GM23338 (cell line): ENCODE results near the gene TM4SF5. TPM values are rescaled to one million over a fixed set of nuclear protein-coding genes. Genes with fewer than 3 reads are reported as not detected.

ENCODE experiments used
- ATAC-seq: fragments of 200-7000 bp; cut with Tn5 transposase; 3 replicates; pipeline ENCODE4 v1.9.1; 2020
- DNase-seq: peaks from one replicate; pipeline ENCODE4 v3.0.0-alpha.2; 2015; ENCODE audit warnings: low spot score
- H2AFZ ChIP-seq: fragments of 200-600 bp; sonication (generic); 2 replicates; pipeline ENCODE4 v1.8.0; 2016; ENCODE audit warnings: antibody characterized with exemption, mild to moderate bottlenecking, moderate library complexity
- H3F3A ChIP-seq: fragments of 200-600 bp; sonication (generic); replicated peaks from 2 replicates; pipeline ENCODE4 v1.8.0; 2017; ENCODE audit warnings: antibody characterized with exemption, mixed run types, low read depth
- H3K27ac ChIP-seq: fragments of 200-600 bp; sonication (generic); 2 replicates; pipeline ENCODE4 v1.6.1; 2016; ENCODE audit warnings: low read depth
- H3K27me3 ChIP-seq: fragments of 200-600 bp; sonication (generic); 2 replicates; pipeline ENCODE4 v1.8.0; 2016; ENCODE audit warnings: mild to moderate bottlenecking, mixed run types, moderate library complexity; ENCODE audit not compliant: insufficient read depth
- H3K36me3 ChIP-seq: fragments of 200-600 bp; sonication (generic); 2 replicates; pipeline ENCODE4 v1.8.0; 2016; ENCODE audit warnings: mild to moderate bottlenecking; ENCODE audit not compliant: insufficient read depth
- H3K4me1 ChIP-seq: fragments of 200-600 bp; sonication (generic); 2 replicates; pipeline ENCODE4 v1.8.0; 2016; ENCODE audit warnings: mild to moderate bottlenecking, moderate library complexity; ENCODE audit not compliant: insufficient read depth
- H3K4me2 ChIP-seq: fragments of 200-600 bp; sonication (generic); 2 replicates; pipeline ENCODE4 v1.7.1; 2017; ENCODE audit warnings: mixed run types
- H3K4me3 ChIP-seq: fragments of 200-600 bp; sonication (generic); 2 replicates; pipeline ENCODE4 v1.6.1; 2016; ENCODE audit warnings: mixed run types
- H3K79me2 ChIP-seq: fragments of 200-600 bp; sonication (generic); replicated peaks from 2 replicates; pipeline ENCODE4 v1.8.0; 2017; ENCODE audit warnings: mild to moderate bottlenecking; ENCODE audit not compliant: insufficient read depth
- H3K9me2 ChIP-seq: fragments of 200-600 bp; sonication (generic); 2 replicates; pipeline ENCODE4 v1.8.0; 2017; ENCODE audit not compliant: insufficient read depth
- H4K20me1 ChIP-seq: fragments of 200-600 bp; sonication (generic); replicated peaks from 2 replicates; pipeline ENCODE4 v1.8.0; 2017; ENCODE audit warnings: mild to moderate bottlenecking; ENCODE audit not compliant: insufficient read depth
- H3K27ac Mint-ChIP-seq: 2 replicates; pipeline ENCODE4 v1.8.0; 2020; ENCODE audit warnings: inconsistent platforms, mild to moderate bottlenecking, moderate library complexity, mixed read lengths
- H3K27me3 Mint-ChIP-seq: 3 replicates; pipeline ENCODE4 v1.8.0; 2022; ENCODE audit warnings: low read depth, mild to moderate bottlenecking, moderate library complexity, mixed read lengths, inconsistent platforms; ENCODE audit not compliant: insufficient read depth, poor library complexity
- H3K36me3 Mint-ChIP-seq: 3 replicates; pipeline ENCODE4 v1.8.0; 2021; ENCODE audit warnings: low read depth, mild to moderate bottlenecking, inconsistent platforms, moderate library complexity, mixed read lengths
- H3K4me1 Mint-ChIP-seq: 3 replicates; pipeline ENCODE4 v1.8.0; 2020; ENCODE audit warnings: mild to moderate bottlenecking, inconsistent platforms, mixed read lengths
- H3K4me3 Mint-ChIP-seq: 3 replicates; pipeline ENCODE4 v1.8.0; 2021; ENCODE audit warnings: moderate library complexity, mild to moderate bottlenecking, inconsistent platforms, mixed read lengths
- H3K9me3 Mint-ChIP-seq: 3 replicates; pipeline ENCODE4 v1.8.0; 2020; ENCODE audit warnings: moderate library complexity, mild to moderate bottlenecking, inconsistent platforms, mixed read lengths
- CREB1 ChIP-seq: fragments of 250-450 bp; sonication (Bioruptor Pico); IDR thresholded peaks from 2 replicates; pipeline ENCODE4 v1.5.0; 2020; ENCODE audit warnings: low read depth, mild to moderate bottlenecking, moderate library complexity
- NANOG ChIP-seq: IDR thresholded peaks from 2 replicates; pipeline ENCODE4 v1.6.1; 2016; ENCODE audit warnings: antibody characterized with exemption, borderline replicate concordance
- ZNF114 ChIP-seq: fragments of 250-450 bp; sonication (Bioruptor Pico); IDR thresholded peaks from 2 replicates; pipeline ENCODE4 v1.5.0; 2020; ENCODE audit warnings: mild to moderate bottlenecking, moderate library complexity
- ZNF462 ChIP-seq: fragments of 250-450 bp; sonication (Bioruptor Pico); IDR thresholded peaks from 2 replicates; pipeline ENCODE4 v1.5.0; 2020; ENCODE audit warnings: mild to moderate bottlenecking, moderate library complexity
- polyA plus RNA-seq: library from polyadenylated mRNA; unstranded; fragments of >200 nt; fragmentation: Nextera tagmentation; extraction: Ambion mirVana; gene quantifications from 2 replicates; pipeline ENCODE4 v1.2.1, GENCODE V29; 2016
- total RNA-seq: library from RNA; depleted of rRNA; stranded (reverse); fragments of >200 nt; shearing (Covaris generic); gene quantifications from 2 replicates; pipeline ENCODE4 v1.2.3, GENCODE V29; 2014
- TF ChIP-seq, protein P1 (sequence below), 2 experiments: fragments of 200-600 bp in 1 of 2; sonication (generic) in 1 of 2; conservative IDR thresholded peaks; 2 replicates each; pipeline versions ENCODE4 v1.5.1 to v1.6.1; 2016 to 2017; ENCODE audit warnings: antibody characterized with exemption in 2 of 2, low read depth in 2 of 2, mild to moderate bottlenecking in 2 of 2, moderate library complexity in 1 of 2

The TM4SF5 gene
- total and polyA plus RNA-seq, 2 experiments from 2014 or later, result not detected

DNA sequence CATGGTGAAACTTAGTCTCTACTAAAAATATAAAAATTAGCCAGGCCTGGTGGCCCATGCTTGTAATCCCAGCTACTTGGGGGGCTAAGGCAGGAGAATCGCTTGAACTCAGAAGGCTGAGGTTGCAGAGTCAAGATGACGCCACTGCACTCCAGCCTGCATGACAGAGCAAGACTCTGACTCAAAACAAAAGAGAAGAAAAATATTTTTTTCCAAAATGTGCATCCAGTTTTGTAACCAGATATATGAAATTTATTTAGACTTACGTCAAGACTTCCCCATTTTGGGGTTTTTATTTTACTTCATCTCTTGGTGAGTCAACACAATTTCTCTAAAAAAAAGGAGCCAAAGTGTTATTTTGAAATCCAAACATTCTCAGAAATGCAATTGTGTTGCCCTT, 5.5 kb upstream of the TM4SF5 start:
- Histone ChIP-seq H3K4me2 (no peak overlapping the region), H4K20me1 (no peaks in the 10 kb centered on the region), H3K27ac (no peak overlapping the region), H3K4me3 (no peak overlapping the region), H3K79me2 (no peaks in the 10 kb centered on the region), H3K9me2 (no peaks in the 10 kb centered on the region), H3K27me3 (no peaks in the 10 kb centered on the region), H3K4me1 (no peaks in the 10 kb centered on the region), H3K36me3 (no peaks in the 10 kb centered on the region), H3F3A (0 out of 2 replicates have a peak, but pooled peaks cover 2% of the 10 kb centered on the region), H2AFZ (no peak overlapping the region)
- Mint-ChIP-seq H3K36me3 (no peaks in the 10 kb centered on the region), H3K9me3 (no peaks in the 10 kb centered on the region), H3K27ac (no peak overlapping the region), H3K4me3 (no peak overlapping the region), H3K4me1 (no peaks in the 10 kb centered on the region), H3K27me3 (peaks cover 3% of the 10 kb centered on the region)
- DNase-seq (no peak), ATAC-seq (no peak)
- TF ChIP-seq ZNF462 (CRISPR knock-in tag) (no peak), ZNF114 (no peak), NANOG (no peak), CREB1 (CRISPR knock-in tag) (no peak)
- TF ChIP-seq, protein P1, sequence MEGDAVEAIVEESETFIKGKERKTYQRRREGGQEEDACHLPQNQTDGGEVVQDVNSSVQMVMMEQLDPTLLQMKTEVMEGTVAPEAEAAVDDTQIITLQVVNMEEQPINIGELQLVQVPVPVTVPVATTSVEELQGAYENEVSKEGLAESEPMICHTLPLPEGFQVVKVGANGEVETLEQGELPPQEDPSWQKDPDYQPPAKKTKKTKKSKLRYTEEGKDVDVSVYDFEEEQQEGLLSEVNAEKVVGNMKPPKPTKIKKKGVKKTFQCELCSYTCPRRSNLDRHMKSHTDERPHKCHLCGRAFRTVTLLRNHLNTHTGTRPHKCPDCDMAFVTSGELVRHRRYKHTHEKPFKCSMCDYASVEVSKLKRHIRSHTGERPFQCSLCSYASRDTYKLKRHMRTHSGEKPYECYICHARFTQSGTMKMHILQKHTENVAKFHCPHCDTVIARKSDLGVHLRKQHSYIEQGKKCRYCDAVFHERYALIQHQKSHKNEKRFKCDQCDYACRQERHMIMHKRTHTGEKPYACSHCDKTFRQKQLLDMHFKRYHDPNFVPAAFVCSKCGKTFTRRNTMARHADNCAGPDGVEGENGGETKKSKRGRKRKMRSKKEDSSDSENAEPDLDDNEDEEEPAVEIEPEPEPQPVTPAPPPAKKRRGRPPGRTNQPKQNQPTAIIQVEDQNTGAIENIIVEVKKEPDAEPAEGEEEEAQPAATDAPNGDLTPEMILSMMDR (conservative IDR thresholded peaks at IDR 0.05; ENCODE audit: low read depth in 2 of 2), result no peak
